ENCODE measurements around the gene KLHL33. TPM values are rescaled to one million over a fixed set of nuclear protein-coding genes. Genes with fewer than 3 reads are reported as not detected.
"Not testable (repeated sequence)": the region's sequence is repeated elsewhere in the genome, so short reads cannot be mapped to it uniquely, and the experiment has no call there.

Gene KLHL33
- total RNA-seq, 2 donors from 2014 or later, result 0.34 to 0.77 TPM

- intact Hi-C loops (cut with DNase I), result loop anchor here in 1 of 2 donors (2.0 to 10.0 kb wide), 3 partner anchors 43 to 229 kb away; partner anchors contain the start of genes ANG, PARP2, RNASE4 and TEP1
- DNase-seq (no peak), ATAC-seq (peak; percentile 66 to 76)
These were observed 19.7 kb upstream of the KLHL33 start for GRCh38 chr14:20455355-20456300.

- peak; percentile 96 for ATAC-seq
- DNase-seq, result peak; percentile 99
- intact Hi-C loops (cut with DNase I), result loop anchor here in 1 of 2 donors (2.0 to 10.0 kb wide), 3 partner anchors 42 to 230 kb away; partner anchors contain the start of genes ANG, PARP2, RNASE4 and TEP1
These were observed 18.8 kb upstream of the KLHL33 start, which contains the start of the genes APEX1 and OSGEP for GRCh38 chr14:20454516-20455354. Gene APEX1, plus strand, starts transcription at chr14:20455226. Its CDS starts 420 bp downstream, at chr14:20455646. Gene OSGEP, minus strand, starts transcription at chr14:20454812. Its CDS starts 129 bp downstream, at chr14:20454683.

GRCh38 chr14:20452831-20453230 lies 16.9 kb upstream of the KLHL33 start:
- intact Hi-C loops (cut with DNase I), result loop anchor here in 1 of 2 donors (10.0 kb wide), 2 partner anchors 108 to 232 kb away; partner anchors contain the start of genes ANG, PARP2 and RNASE4
- DNase-seq, ATAC-seq: not testable (repeated sequence)

GRCh38 chr14:20446889-20447288 lies 10.9 kb upstream of the KLHL33 start:
- ATAC-seq (no peak), DNase-seq (no peak)
- intact Hi-C loops (cut with DNase I), result no loop called here

- ATAC-seq; DNase-seq; intact Hi-C loops (cut with DNase I): not testable (repeated sequence)
These were observed 7.7 kb upstream of the KLHL33 start for GRCh38 chr14:20443650-20444049.

GRCh38 chr14:20441461-20441860 lies 5.5 kb upstream of the KLHL33 start:
- intact Hi-C loops (cut with DNase I), result no loop called here
- DNase-seq (no peak), ATAC-seq (no peak)

GRCh38 chr14:20440882-20441281 lies 4.9 kb upstream of the KLHL33 start:
- intact Hi-C loops (cut with DNase I), result no loop called here
- ATAC-seq (no peak), DNase-seq (no peak)

GRCh38 chr14:20440465-20440864 lies 4.5 kb upstream of the KLHL33 start:
- intact Hi-C loops (cut with DNase I), result no loop called here
- no peak for ATAC-seq
- no peak for DNase-seq

- DNase-seq (no peak), ATAC-seq (no peak)
- intact Hi-C loops (cut with DNase I), result no loop called here
These were observed 2.7 kb upstream of the KLHL33 start for GRCh38 chr14:20438664-20439063.

- no peak for DNase-seq
- intact Hi-C loops (cut with DNase I), result no loop called here
- ATAC-seq, result no peak
These were observed 393 bp upstream of the KLHL33 start for GRCh38 chr14:20436363-20436755.

GRCh38 chr14:20434701-20435581 lies 1.0 kb downstream of the KLHL33 start:
- peak; percentile 74 to 88 for ATAC-seq
- intact Hi-C loops (cut with DNase I), result no loop called here

GRCh38 chr14:20429801-20430669 lies 5.9 kb downstream of the KLHL33 start:
- DNase-seq, result no peak
- intact Hi-C loops (cut with DNase I), result no loop called here
- peak in 1 of 2 donors; percentile 6 for ATAC-seq

More at GRCh38 chr14:20434701-20435581, 1.0 kb downstream of the KLHL33 start:
- DNase-seq, result peak; percentile 77

GRCh38 chr14:20428802-20429201 lies 7.2 kb downstream of the KLHL33 start:
- peak in 1 of 2 donors; percentile 15 for ATAC-seq
- intact Hi-C loops (cut with DNase I), result no loop called here
- DNase-seq, result no peak

GRCh38 chr14:20428010-20428365 lies 8.0 kb downstream of the KLHL33 start:
- intact Hi-C loops (cut with DNase I), result no loop called here
- DNase-seq, result no peak
- no peak for ATAC-seq

GRCh38 chr14:20427231-20428009 lies 8.5 kb downstream of the KLHL33 start:
- ATAC-seq (peak; percentile 34 to 80), DNase-seq (no peak)
- intact Hi-C loops (cut with DNase I), result no loop called here

GRCh38 chr14:20424851-20425250 lies 11.1 kb downstream of the KLHL33 start:
- intact Hi-C loops (cut with DNase I), result no loop called here
- DNase-seq, result no peak
- no peak for ATAC-seq

- intact Hi-C loops (cut with DNase I), result no loop called here
- DNase-seq, result no peak
- ATAC-seq, result no peak
These were observed 13.1 kb downstream of the KLHL33 start for GRCh38 chr14:20422886-20423285.
